Stimulated activated CD4-positive, alpha-beta T cell treated with anti-CD3 and anti-CD28 coated beads, Interleukin-12 subunit alpha, Interleukin-12 subunit beta, amount 100 ng/mL, for 48 hours (primary cell): ENCODE data around the gene TSHZ3.

Source experiments
- DNase-seq, 3 donors: peaks; one replicate each; pipeline ENCODE4 v3.0.0-alpha.2; 2020; ENCODE audit warnings: low read depth in 2 of 3, low spot score in 1 of 3

Gene TSHZ3

DNA sequence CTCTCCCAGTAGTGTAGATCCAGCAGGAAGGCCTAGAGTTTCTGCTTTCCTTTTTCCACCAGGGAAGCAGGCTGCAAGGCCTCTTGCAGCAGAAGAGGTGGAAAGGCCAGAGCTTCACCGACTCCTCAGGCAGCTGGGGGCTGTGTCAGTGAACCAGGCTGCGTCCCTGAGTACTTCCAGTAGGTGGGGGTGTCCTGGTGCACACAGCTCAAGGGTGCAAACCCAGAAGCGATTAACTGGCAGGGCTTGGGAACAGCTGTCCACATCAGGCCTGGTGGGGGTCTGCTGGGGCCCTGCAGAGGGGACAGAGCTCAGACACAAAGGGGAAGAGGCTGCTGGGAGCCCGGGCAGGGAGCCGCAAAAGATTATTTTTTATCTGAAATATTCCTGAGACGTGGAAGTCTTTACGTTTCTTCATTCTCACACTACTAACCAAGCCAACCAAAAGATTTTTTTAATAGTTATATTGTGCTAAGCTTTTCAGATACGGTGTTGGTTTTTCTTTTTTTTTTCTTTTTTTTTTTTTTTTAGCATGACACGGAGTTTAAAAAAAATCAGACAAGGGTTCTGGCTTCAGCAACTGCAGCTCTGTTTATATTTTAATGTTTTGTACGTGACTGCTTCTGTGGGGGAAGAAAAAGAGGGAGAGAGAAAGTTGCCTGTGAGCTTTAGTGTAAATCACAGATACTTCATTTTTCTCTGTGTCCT is 11.0 kb downstream of the TSHZ3 start:
- no peak for DNase-seq

DNA sequence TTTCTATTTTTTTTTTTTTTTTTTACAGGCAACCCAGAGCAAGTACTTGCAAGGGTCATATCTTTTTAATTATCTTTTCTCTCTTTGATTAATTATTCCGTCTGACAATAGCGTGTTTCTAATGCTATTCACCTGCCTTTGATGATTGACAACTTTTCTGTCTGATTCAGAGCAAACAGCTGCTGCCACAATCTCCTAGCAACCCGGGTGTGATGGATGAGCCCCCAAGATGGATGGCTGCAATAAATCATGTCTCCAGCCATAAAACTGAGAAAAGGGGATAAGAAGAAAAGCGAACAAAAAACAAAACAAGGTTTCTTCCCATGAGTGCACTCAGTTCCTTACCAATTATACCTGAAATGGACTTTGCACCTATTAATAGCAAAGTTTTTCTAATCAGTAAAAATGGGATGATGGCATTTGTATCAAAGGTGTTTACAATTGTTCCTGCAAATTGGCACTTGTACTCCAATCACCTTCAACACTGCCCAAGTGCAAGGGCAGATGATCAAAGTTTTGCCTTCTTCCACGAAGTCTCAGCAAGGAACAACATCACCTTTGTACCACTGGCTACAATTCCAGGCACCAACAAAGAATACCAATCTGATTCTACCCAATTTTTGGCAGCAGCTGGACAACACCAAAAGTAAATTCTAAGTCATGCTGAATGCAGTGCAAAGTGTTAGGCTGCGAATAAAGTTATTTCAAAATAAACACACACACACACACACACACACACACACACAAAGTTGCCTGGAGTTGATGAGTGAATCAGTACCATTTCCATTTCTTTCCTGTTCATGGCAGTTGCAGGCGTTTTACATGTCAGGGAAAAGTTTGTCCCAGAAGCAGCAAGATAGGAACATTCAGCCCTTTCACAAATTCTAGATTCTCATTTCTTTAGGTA is 12.0 kb downstream of the TSHZ3 start:
- no peak for DNase-seq

DNA sequence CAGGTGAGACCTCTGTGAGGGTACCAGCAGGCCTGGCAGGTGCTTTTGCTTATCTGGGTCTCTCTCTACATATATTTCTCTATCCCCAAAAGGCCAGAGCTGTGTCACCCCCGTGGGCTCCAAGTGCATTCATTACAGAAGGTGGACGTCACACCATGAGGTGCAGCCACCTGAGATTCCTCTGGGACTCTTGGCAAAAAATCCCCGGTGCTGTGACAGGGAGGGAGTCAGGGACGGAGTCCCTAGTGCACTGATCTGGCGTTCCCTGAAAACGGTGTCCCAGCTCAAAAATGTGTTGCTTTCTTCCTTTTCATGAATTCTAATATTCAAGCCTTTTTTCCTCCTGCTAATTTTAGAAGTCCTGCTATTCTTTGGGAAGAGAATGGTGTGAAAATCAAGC is 13.5 kb downstream of the TSHZ3 start:
- no peak for DNase-seq

GRCh38 chr19:31334849-31335624 is 14.2 kb downstream of the TSHZ3 start:
- DNase-seq, result no peak

DNA sequence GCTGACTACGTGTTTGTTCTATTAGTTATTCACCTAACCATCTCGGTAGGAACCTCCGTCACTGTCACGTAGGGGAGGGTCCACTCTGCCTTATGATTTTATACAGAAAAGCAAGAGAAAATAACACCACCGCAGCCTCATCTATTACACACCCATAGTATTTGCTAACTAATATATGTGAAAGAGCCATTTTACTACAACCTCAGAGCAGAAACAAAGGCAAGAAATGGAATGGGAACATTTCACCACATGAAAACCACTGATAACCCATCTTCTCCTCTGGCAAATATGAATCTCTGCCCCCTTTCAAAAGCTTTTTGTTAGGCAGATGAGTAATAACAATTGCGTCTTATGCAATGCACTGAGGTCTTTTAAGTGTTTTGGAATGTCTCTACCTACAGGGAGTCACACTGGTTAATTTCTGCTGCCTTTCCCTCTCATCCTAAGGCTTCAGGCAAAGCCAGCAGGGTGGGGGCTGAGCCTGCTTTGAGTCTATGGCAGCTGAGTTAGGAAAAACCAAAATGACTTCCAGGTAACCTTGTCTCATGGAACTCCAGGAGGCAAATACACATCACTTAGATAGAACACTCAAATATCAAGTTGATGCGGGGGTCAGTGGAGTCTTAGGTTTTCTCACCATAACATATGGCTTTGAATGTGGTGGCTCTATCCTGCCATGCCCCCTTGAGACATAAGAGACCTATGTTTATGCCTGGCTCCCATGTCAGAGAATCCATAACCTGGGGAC is 15.0 kb downstream of the TSHZ3 start:
- DNase-seq, result no peak

DNA sequence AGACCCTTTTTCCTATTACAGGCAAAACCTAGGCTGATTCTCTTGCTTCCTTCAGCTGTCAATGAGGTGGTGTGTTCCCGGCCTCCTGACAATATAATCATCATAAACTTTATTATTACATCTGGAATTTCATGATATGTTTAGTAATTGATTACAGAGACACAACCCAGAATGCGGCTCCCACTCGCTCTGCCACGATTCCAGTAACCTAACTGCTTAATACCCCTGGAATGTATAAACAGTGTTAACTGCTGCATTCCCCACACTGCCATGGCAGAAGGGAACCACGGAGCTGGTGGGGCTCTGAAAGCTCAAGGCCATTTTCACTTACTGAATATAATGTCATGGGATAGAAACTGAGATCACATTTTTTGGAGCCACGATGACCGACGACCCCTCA is 17.1 kb downstream of the TSHZ3 start:
- no peak for DNase-seq

DNA sequence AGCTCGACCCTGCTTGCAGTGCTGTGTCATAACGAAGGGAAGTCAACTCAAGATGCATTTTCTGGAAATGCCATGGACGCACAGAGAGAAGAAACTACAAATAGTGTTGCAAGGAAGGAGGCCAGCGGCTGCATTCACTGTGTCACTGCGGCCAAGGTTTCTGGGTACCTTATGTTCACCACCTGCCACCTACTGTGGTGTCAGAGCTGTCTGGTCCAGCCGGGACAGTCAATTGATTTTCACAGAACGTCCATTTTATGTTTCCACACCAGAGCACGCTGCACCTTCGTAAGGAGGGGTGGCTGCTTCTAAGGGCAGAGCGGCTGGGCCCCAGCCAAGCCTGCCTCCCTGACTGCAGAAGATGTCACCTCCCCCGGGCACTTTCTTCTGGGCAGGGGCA is 17.7 kb downstream of the TSHZ3 start:
- DNase-seq, result no peak

- no peak for DNase-seq
Observed at GRCh38 chr19:31330761-31331160, 18.5 kb downstream of the TSHZ3 start.

- no peak for DNase-seq
Observed at GRCh38 chr19:31330237-31330636, 19.0 kb downstream of the TSHZ3 start.

DNA sequence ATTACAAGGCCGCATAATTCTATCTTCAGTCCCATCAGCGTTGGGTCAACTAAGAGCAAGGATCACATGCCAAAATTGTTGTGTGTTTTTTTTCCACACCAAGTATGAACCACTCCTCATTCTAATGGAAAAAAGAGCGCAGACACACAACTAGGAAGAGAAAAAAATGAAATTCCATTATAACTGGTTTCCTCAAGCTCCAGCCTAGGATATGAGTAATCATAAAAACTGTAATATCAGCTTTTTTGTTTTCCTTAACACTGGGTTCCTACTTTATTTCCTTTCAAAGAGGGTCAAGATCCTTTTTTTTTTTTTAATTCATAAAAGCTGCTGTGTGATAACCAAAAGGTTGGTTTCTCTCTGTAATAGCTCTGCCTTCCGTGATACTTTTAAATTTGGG is 19.4 kb downstream of the TSHZ3 start:
- DNase-seq, result no peak

- DNase-seq, result no peak
Observed at GRCh38 chr19:31328238-31328637, 21.0 kb downstream of the TSHZ3 start.

- DNase-seq, result no peak
Observed at GRCh38 chr19:31326329-31327028, 22.8 kb downstream of the TSHZ3 start.

DNA sequence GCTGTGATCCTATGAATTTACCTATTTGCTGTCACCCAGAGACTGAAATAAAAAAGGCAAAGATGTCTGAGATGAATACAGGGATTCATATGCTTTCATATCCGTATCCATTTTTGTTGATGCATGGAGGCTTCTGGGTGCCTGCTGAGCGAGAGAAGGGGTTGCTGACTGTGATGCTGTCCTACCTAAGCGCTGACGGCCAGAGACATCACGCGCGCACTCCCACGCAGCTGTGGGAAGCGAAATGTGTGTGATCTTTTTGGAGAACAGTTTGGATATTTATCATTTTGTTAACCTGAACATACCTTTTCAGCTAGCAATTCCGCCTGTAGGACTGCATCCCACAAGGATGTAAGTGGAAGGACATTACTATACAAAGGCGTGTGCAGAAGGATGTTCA is 23.9 kb downstream of the TSHZ3 start:
- DNase-seq, result no peak

DNA sequence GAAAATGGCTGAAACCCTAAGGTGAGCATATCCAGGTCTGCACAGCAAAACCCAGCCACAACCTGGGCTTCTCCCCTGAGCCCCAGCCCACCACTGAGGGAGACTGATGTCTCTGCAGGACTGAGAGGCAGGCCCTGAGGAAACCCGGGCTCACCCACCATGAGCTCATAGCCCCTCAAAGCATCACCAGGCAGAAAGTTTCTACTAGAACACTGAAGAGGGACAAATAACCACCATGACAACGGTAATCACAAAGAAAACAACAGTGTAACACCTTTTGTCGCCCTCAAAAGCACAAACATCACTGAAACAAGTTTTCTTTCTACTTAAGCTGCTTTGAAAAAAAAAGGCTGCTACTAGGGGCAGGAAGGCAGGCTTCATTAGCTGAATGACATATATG is 29.8 kb downstream of the TSHZ3 start:
- no peak for DNase-seq

- DNase-seq, result no peak
Observed at GRCh38 chr19:31318790-31319425, 30.3 kb downstream of the TSHZ3 start.

DNA sequence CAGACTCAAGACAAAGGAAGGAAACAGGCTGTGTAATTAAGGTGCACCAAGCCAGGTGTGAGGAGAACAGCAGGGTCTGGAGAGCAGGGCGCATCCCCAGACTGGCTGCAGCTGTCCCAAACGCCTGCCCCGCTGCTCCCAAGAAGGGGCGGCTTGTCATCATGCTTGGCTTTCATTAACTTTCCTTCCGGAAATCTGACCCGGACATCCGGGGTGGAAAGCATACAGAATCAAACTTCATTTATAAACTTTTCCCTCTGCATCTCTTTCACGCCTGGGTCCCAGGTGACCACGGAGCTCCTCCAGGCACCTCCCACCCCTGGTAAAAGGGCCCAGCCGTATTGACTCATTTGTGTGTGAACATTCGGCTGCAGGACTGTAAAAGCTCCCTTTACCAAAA is 31.7 kb downstream of the TSHZ3 start:
- no peak for DNase-seq

DNA sequence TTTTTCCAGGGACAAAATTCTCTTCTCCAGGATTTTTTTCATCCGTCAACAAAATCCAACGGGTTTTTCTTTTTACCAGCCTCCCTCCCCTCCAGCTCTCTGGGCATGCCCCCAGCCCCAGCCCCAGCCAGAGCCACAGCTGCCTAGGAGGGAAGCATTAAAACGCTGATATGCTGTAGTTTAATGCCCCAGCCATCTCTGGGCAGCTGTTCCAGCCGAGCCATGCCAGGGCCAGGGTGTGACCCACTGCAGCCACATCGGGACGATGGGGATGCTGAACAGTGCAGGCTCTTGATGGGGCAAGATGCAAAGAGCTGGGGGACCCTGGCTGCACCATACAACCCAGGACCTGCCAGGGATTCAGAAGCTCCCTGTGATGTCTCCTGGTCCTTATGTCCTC is 32.1 kb downstream of the TSHZ3 start:
- DNase-seq, result no peak

- no peak for DNase-seq
Observed at GRCh38 chr19:31316201-31316951, 32.9 kb downstream of the TSHZ3 start.

GRCh38 chr19:31315652-31316051 is 33.6 kb downstream of the TSHZ3 start:
- no peak for DNase-seq
